ENCODE data around the gene TYW1B. TPM values are rescaled to one million over a fixed set of nuclear protein-coding genes. Genes with fewer than 3 reads are reported as not detected.
"Not testable (repeated sequence)": the region's sequence is repeated elsewhere in the genome, so short reads cannot be mapped to it uniquely, and the experiment has no call there.

TYW1B gene
- total and polyA plus RNA-seq, 8 donors, result 0.93 to 21.0 (median 2.0) TPM

- intact Hi-C loops (cut with DNase I; ENCODE audit: low total_unique reads), result no loop called here
- Histone ChIP-seq H3K4me3 (no peak overlapping the region), H3K9me3 (peaks cover 0 to 44% (median 19%) of the 10 kb centered on the region in 4 donors), H3K36me3 (peaks cover 0 to 22% (median 2%) of the 10 kb centered on the region in 4 donors), H3K27me3 (no peaks in the 10 kb centered on the region), H3K27ac (no peak overlapping the region), H3K4me1 (no peaks in the 10 kb centered on the region)
- 88 to 96% (median 93%) methylated on average over 2 of the region's 2 CpGs for WGBS, 5 donors
- TF ChIP-seq EP300 (IDR thresholded peaks at IDR 0.05) (no peak), POLR2A (IDR thresholded peaks at IDR 0.05) (no peak), POLR2AphosphoS5 (IDR thresholded peaks at IDR 0.05) (no peak)
- TF ChIP-seq, protein P1, sequence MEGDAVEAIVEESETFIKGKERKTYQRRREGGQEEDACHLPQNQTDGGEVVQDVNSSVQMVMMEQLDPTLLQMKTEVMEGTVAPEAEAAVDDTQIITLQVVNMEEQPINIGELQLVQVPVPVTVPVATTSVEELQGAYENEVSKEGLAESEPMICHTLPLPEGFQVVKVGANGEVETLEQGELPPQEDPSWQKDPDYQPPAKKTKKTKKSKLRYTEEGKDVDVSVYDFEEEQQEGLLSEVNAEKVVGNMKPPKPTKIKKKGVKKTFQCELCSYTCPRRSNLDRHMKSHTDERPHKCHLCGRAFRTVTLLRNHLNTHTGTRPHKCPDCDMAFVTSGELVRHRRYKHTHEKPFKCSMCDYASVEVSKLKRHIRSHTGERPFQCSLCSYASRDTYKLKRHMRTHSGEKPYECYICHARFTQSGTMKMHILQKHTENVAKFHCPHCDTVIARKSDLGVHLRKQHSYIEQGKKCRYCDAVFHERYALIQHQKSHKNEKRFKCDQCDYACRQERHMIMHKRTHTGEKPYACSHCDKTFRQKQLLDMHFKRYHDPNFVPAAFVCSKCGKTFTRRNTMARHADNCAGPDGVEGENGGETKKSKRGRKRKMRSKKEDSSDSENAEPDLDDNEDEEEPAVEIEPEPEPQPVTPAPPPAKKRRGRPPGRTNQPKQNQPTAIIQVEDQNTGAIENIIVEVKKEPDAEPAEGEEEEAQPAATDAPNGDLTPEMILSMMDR (IDR thresholded peaks at IDR 0.05), result no peak
- DNase-seq, result no peak
Measured at GRCh38 chr7:72760602-72761001, 67.4 kb downstream of the TYW1B start.

- no peaks in the 10 kb centered on the region for H3K27me3 ChIP-seq
- DNase-seq, result no peak
- TF ChIP-seq, protein P1 (IDR thresholded peaks at IDR 0.05), result no peak
- TF ChIP-seq POLR2A (IDR thresholded peaks at IDR 0.05), result no peak
- TF ChIP-seq EP300 (IDR thresholded peaks at IDR 0.05), result no peak
- TF ChIP-seq POLR2AphosphoS5 (IDR thresholded peaks at IDR 0.05), result no peak
- H3K9me3 ChIP-seq, result peaks cover 0 to 15% (median 9%) of the 10 kb centered on the region in 4 donors
- 85 to 97% (median 94%) methylated on average over 7 of the region's 7 CpGs for WGBS, 5 donors
- H3K27ac ChIP-seq, result no peak overlapping the region
- intact Hi-C loops (cut with DNase I; ENCODE audit: low total_unique reads), result no loop called here
- H3K4me1 ChIP-seq, result no peaks in the 10 kb centered on the region
- H3K4me3 ChIP-seq, result no peak overlapping the region
- peaks cover 0 to 7% (median 2%) of the 10 kb centered on the region in 4 donors for H3K36me3 ChIP-seq
Measured at GRCh38 chr7:72754312-72754711, 73.7 kb downstream of the TYW1B start.

DNA sequence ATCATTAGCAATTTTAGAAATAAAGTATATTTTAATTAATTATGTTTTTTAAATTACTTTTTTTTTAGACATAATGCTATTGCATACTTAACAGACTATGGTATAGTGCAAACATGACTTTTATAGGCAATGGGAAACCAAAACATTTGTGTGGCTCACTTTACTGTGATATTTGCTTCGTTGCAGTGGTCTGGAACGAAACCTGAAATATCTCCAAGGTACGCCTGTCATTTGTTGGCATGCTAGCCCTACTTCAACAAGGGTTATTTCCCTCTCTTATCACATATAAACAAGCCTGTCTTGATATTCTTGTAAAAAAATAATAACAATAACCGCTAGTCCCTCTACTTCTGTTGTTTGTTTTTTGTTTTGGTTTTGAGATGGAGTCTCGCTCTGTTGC, 74.2 kb downstream of the TYW1B start:
- Histone ChIP-seq H3K27ac (no peak overlapping the region), H3K9me3 (peaks cover 0 to 10% (median 6%) of the 10 kb centered on the region in 4 donors), H3K27me3 (no peaks in the 10 kb centered on the region), H3K4me1 (no peaks in the 10 kb centered on the region), H3K4me3 (no peak overlapping the region), H3K36me3 (peaks cover 0 to 2% (median 0%) of the 10 kb centered on the region in 4 donors)
- no peak for DNase-seq
- TF ChIP-seq, protein P1 (IDR thresholded peaks at IDR 0.05), result no peak
- no peak for TF ChIP-seq POLR2A (IDR thresholded peaks at IDR 0.05)
- WGBS, 5 donors, result 62 to 87% (median 85%) methylated on average over 5 of the region's 5 CpGs
- intact Hi-C loops (cut with DNase I; ENCODE audit: low total_unique reads), result no loop called here

DNA sequence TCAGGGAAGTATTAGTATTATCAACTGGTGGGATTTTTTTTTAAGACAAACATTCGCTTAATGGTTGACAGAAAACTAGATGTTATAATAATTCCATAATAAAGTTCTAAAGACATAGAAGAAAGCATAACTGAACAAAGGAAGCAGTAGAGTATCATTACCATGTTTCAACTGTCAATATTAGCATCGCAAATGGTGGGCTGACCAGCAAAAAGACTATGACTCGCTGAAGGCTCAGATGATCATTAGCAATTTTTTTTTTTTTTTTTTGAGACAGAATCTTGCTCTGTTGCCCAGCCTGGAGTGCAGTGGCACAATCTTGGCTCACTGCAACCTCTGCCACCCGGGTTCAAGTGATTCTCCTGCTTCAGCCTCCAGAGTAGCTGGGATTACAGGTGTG, 74.8 kb downstream of the TYW1B start:
- H3K27me3 ChIP-seq; H3K4me1 ChIP-seq; intact Hi-C loops (cut with DNase I; ENCODE audit: low total_unique reads); H3K27ac ChIP-seq; H3K9me3 ChIP-seq; DNase-seq; H3K4me3 ChIP-seq; H3K36me3 ChIP-seq: not testable (repeated sequence)
- WGBS, 5 donors, result 91 to 99% (median 97%) methylated on average over 4 of the region's 4 CpGs

DNA sequence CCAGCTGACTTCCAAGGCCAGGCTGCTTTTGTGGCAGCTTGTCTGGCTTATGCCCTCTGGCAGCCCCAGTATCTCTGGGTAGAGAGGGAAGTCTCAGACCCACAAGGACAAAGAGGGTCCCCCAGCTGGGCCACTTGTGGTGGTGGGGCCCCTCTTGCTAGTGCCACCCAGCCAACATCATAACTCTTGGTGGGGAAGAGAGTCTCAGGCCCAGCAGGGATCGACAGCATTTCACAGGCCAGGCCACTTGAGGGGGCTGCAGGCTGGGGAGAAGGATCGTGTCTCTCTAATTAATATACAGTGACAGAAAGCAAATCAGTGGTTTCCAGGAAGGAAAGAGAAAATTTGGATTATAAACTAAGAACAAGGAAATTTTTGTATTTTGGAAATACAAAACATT, 76.0 kb downstream of the TYW1B start:
- peak in 1 of 2 donors; percentile 2 for DNase-seq
- H3K27ac ChIP-seq, result no peak overlapping the region
- TF ChIP-seq POLR2AphosphoS5 (IDR thresholded peaks at IDR 0.05) (no peak), POLR2A (IDR thresholded peaks at IDR 0.05) (no peak), EP300 (IDR thresholded peaks at IDR 0.05) (no peak)
- TF ChIP-seq, protein P1 (IDR thresholded peaks at IDR 0.05), result no peak
- H3K4me3 ChIP-seq, result no peak overlapping the region
- WGBS, 5 donors, result 90 to 98% (median 92%) methylated on average over 2 of the region's 2 CpGs
- H3K36me3 ChIP-seq, result no peaks in the 10 kb centered on the region
- no peaks in the 10 kb centered on the region for H3K4me1 ChIP-seq
- H3K27me3 ChIP-seq, result no peaks in the 10 kb centered on the region
- intact Hi-C loops (cut with DNase I; ENCODE audit: low total_unique reads), result no loop called here
- H3K9me3 ChIP-seq, result no peaks in the 10 kb centered on the region
